Keratinocyte (primary cell): ENCODE data around the gene IL32.
"Not testable (repeated sequence)": the region's sequence is repeated elsewhere in the genome, so short reads cannot be mapped to it uniquely, and the experiment has no call there.

Experiments used
- CTCF ChIP-seq, 3 experiments: IDR thresholded peaks in 1 of 3; conservative IDR thresholded peaks in 1 of 3; optimal IDR thresholded peaks in 1 of 3; 2 replicates in 2 of 3; 3 replicates in 1 of 3; pipeline versions ENCODE3 to v1.5.1; 2011; ENCODE audit warnings: low read length in 3 of 3, mild to moderate bottlenecking in 3 of 3, moderate library complexity in 2 of 3, control low read depth in 1 of 3, inconsistent platforms in 1 of 3; ENCODE audit not compliant: insufficient read depth in 2 of 3; ENCODE audit errors: extremely low read depth in 1 of 3
- EZH2 ChIP-seq: IDR thresholded peaks from one replicate; pipeline ENCODE4 v1.6.1; 2012; ENCODE audit warnings: inconsistent platforms, mild to moderate bottlenecking, low read length, moderate library complexity

GRCh38 chr16:3052571-3053329, 12.7 kb upstream of the IL32 start:
- not testable (repeated sequence) for TF ChIP-seq CTCF (optimal IDR thresholded peaks at IDR 0.05 in 1 of 3, IDR thresholded peaks at IDR 0.05 in 1 of 3, conservative IDR thresholded peaks at IDR 0.05 in 1 of 3; ENCODE audit: extremely low read depth in 1 of 3, insufficient read depth in 2 of 3, low read length in 3 of 3); EZH2
